ENCODE data around the gene PRR3.

Gene PRR3

GRCh38 chr6:30572148-30572547 lies 15.1 kb downstream of the PRR3 start:
- DNase-seq = no peak

GRCh38 chr6:30573113-30573512 lies 16.0 kb downstream of the PRR3 start:
- no peak for DNase-seq

- no peak for DNase-seq
These were observed 21.0 kb downstream of the PRR3 start for GRCh38 chr6:30578051-30578450.

GRCh38 chr6:30583921-30584320 lies 26.8 kb downstream of the PRR3 start:
- DNase-seq = no peak

GRCh38 chr6:30589754-30590358 lies 32.8 kb downstream of the PRR3 start:
- DNase-seq = no peak

- no peak for DNase-seq
These were observed 33.4 kb downstream of the PRR3 start for GRCh38 chr6:30590509-30590908.

GRCh38 chr6:30591008-30591407 lies 33.9 kb downstream of the PRR3 start:
- no peak for DNase-seq

GRCh38 chr6:30592287-30592686 lies 35.2 kb downstream of the PRR3 start:
- no peak for DNase-seq

GRCh38 chr6:30597315-30598144 lies 40.4 kb downstream of the PRR3 start:
- peak; percentile 80 to 85 for DNase-seq

- no peak for DNase-seq
These were observed 42.0 kb downstream of the PRR3 start for GRCh38 chr6:30598912-30599624.

- no peak for DNase-seq
These were observed 42.7 kb downstream of the PRR3 start for GRCh38 chr6:30599625-30600324.

GRCh38 chr6:30600451-30600961 lies 43.4 kb downstream of the PRR3 start:
- DNase-seq = no peak

GRCh38 chr6:30601436-30601814 lies 44.3 kb downstream of the PRR3 start:
- DNase-seq = peak in 1 of 2 donors; percentile 20

GRCh38 chr6:30601815-30602641 lies 44.9 kb downstream of the PRR3 start:
- no peak for DNase-seq

- DNase-seq = no peak
These were observed 46.9 kb downstream of the PRR3 start for GRCh38 chr6:30603961-30604360.

GRCh38 chr6:30610065-30610464 lies 53.0 kb downstream of the PRR3 start:
- DNase-seq = no peak

- no peak for DNase-seq
These were observed 54.2 kb downstream of the PRR3 start for GRCh38 chr6:30611150-30611855.

GRCh38 chr6:30611856-30612194 lies 54.7 kb downstream of the PRR3 start:
- DNase-seq = no peak

GRCh38 chr6:30612213-30612612 lies 55.1 kb downstream of the PRR3 start:
- no peak for DNase-seq

- no peak for DNase-seq
These were observed 55.7 kb downstream of the PRR3 start for GRCh38 chr6:30612687-30613248.
